Measurements from ENCODE around the gene SP140L.
"Not testable (repeated sequence)": the region's sequence is repeated elsewhere in the genome, so short reads cannot be mapped to it uniquely, and the experiment has no call there.

The SP140L gene

DNA sequence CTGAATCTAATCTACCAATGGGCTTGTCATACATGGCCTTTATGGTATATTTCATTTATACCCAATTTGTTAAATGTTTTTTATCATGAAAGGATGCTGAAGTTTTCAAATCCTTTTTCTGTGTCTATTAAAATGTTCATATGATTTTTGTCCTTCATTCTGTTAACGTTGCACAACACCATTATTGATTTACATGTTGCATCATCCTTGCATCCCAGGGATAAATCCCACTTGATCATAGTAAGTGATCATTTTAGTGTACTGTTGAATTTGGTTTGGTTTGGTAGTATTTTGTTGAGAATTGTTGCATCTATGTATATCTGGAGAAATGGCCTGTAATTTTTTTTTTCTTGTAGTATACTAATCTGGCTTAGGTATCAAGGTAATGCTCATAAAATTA, 98.4 kb downstream of the SP140L start:
- DNase-seq, result no peak

DNA sequence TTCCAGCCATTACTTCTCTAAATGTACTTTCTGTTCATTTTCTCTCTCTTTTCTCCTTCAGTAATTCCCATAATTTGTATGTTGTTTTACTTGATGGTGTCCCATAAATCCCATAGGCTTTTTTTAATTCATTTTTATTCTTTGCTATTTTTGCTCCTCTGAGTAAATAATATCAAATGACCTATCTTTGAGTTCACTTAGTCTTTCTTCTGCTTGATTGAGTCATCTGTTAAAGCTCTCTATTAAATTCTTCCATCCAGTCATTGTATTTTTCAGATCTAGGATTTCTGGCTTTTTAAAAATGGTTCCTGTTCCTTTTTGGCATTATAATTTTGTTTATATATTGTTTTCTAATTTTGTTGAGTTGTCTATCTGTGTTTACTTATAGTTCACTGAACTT, 102.5 kb downstream of the SP140L start:
- DNase-seq, result no peak

DNA sequence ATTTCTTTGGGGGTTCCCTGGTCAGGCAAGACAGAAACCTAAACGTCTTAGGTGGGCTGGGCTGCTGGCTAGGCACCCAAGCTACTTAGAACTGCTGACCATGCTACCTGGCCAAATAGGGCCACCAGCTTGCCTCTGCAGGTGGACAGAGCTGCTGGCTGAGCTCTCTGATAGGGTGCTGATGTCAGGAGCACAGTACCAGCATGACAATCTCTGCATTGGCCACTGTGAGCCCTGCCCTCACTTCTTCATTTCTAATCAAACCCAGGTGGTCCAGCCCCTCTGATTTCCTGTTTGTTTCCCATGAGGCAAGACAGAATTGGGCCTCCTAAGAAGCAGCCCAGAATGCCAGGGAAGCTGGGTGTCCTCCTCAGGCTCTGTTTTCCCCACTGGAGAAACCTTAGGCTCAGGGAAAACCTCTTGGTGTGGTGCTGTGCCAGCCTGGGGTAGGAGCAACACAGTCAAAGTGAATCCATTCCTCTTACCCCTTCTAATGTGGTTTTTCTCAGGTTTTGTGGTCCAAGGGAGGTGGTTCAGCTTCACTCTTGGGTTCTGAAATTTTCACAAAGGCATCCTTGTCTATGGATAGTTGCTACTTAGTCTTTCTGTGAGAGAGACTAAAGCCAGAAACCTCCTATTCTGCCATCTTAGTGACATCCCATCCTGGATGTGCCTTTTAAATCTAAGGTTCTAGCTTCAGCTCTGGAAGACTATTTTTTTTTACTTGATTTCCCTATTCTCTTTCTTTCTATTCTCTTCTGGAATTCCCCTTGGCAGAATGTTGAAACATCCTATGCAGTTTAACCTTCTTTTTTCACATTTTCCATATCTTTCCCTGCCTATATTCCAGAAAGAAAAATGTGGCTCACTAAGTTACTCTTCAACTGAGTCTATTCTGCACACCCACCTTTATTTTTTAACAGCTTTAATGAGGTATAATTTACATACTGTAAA, 104.2 kb downstream of the SP140L start:
- DNase-seq, result no peak

DNA sequence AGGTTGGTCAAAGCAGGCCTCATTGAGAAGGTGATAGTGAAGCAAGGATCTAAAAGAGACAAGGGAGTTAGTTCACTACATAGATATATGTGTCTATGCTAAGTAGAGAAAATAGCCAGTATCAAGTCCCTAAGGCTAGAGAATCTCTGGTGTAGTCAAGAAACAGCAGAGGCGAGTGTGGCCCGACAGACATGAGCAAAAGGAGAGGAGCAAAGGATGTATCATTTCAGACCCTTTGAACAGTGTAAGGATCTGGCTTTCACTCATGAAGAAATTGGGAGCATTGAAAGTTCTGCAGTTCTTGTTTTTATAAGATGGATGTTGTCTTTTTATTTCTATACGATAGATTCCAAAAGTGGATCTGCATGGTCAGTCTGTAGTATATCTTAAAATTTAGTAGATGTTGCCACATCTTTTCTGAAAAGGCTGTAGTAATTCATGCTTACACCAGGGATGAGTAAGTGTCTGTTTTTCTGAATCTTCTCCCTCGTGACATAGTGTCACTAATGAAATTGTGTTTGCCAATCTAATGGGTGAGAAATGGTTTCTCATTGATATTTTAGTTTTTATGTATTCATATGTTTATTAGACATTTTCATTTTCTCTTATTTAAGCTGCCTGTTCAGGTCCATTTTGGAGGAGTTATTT, 107.8 kb downstream of the SP140L start:
- no peak for DNase-seq

DNA sequence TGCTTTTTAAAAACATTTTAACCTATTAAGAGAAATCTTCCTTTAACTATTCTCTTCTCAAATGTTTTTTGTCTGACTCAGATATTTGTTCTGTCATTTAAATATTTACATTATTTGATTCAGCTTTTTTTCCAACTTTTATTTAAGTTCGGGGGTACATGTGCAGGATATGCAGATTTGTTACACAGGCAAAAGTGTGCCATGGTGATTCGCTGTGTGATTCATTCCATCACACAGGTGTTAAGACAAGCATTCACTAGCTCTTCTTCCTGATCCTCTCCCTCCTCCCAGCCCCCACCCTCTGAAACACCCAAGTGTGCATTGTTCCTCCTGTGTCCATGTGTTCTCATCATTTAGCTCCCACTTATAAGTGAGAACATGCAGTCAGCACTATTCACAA, 108.4 kb downstream of the SP140L start:
- no peak for DNase-seq

DNA sequence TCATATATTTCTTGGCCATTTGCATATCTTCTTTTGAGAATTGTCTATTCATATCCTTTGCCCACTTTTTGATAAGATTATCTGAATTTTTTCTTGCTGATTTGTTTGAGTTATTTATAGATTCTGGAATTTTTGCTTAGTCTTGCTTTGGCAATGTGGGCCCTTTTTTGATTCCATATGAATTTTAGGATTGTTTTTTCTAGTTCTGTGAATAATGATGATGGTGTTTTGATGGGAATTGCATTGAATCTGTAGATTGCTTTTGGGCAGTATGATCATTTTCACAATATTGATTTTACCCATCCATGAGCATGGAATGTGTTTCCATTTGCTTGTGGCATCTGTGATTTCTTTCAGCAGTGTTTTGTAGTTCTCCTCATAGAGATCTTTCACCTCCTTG, 112.1 kb downstream of the SP140L start:
- DNase-seq, result not testable (repeated sequence)

DNA sequence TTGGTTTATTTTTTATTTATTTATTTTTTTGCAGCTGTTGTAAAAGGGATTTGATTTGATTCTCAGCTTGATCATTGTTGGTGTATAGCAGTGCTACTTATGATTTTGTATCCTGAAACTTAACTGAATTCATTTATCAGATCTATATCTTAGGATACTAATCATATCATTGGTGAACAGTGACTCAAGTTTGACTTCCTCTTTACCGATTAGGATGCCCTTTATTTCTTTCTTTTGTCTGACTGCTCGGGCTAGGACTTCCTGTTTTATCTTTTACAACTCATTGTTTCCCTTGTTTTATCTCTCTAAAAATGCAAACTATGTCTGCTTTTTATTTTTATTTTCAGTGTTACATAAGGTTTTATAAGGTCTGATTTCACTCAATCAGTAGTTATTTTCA, 112.6 kb downstream of the SP140L start:
- DNase-seq, result no peak

DNA sequence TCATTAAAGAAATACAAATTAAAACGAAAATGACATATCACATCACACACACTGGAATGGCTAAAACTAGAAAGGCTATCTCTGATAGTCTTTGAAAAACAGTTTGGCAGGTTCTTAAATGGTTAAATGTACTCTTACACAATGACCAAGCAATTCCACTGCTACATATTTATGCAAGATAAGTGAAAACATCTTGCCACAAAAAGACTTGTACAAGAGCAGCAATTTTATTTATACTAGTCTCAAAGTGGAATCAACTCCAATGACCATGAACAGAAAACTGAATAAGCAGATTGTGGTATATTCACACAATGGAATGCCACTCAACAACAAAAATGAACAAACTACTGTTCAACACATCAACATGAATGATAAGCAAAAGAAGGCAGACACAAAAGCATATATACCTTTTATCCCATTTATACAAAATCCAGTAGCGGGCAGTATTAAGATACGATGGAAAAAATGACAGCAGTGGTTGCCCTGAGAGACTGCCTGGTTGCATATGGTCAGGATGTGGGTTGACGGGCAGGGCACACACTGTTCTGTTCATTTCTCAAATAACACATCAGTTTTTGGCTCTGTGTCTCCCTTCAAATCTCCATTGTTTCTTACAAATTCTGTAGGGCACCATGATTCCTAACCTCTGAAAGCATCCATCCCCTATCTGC, 114.4 kb downstream of the SP140L start:
- peak; percentile 45 for DNase-seq

DNA sequence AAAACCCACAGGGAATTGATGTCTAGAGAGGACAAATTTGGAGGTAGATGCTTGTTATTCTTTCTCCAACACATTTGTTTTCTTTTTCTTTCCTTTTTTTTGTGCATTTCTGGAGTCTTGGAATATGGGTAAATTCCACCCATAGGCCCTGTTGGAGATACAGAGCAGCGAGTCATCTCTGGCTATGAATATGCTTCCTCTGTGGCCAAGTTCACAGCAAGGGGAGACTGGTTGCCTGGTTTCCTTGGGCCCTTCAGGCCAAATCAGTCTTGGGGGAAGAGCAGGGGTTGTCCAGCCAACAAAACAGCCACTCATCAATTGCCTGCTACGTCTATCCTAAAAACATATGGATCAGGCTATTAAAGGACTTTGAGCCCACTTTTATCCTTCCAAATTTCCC, 116.5 kb downstream of the SP140L start:
- DNase-seq, result no peak

DNA sequence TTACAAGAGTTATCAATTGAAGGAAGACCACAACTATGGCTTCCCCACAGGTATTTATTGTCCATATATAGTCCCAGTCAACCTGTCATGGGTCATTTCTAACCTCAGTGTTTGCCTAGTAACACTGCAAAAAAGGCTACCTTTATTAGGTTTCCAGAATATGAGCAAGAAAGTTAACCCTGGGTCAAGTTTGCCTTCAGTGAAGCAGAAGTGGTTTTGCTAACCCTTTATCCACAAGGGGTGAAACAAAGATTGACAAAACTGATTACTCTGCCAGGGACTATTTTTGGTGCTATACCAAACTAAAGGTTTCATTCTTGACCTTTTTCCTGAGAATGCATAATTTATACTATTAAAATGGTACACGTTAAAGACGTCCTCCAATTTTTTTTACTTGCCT, 117.8 kb downstream of the SP140L start:
- no peak for DNase-seq

DNA sequence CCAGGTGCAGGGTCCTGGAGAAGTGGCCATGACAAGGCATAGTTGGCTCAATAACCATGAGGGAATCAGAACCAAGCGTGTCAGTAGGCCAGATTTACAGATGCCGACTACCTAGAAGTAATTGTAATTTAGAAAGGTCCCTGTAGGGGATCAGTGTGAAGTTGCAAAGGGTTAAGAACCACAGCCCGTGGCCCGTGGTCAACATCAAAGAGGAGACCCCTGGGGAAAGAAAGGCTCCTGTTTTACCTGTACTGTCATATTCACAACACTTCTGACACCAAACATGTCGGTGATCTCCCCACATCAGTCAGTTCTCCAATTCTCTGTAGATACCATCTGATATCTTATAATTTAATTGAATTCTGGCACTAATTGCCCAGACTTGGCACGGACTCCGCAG, 120.0 kb downstream of the SP140L start:
- no peak for DNase-seq

DNA sequence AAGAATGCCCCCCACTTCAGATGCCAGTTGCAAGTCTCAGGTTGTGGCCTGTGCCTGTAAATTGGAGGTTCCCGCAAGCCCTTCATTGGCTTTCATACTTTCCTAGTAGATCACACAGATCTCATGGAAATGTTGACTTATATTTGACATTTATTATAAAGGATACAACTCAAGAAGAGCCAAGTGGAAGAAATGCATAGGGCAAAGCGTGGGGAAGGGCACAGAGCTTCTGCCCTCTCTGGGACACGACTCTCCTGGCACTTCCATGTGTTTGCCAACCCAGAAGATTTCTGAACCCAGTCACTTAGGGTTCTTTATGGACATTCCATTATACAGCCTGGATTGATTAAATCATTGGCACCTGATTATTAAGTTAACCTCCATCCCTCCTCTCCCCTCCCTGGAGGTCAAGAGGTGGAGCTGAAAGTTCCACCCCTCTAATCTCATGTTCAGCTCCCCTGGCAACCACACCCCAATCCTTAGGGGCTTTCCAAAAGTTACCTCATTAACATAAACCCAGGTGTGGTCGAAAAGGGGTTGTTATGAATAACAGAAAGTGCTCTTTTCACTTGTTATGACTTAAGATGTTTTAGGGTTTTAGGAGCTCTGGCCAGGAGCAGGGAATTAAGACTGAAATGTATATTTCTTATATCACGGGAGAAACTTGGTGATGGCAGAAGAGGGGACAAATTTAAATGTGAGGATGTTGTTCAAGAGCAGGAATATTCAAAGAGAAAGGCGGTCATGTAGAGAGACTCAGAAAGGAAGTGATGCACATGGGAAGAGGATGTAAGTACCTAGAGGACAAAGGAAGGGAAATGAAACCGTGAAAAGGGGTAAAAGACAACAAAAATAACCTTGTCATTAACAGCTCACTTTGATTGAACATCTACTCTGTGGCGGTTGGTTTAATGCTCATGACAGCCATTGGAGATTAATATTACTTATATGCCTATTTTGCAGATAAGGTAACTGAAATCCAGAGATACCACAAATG, 120.8 kb downstream of the SP140L start:
- no peak for DNase-seq

DNA sequence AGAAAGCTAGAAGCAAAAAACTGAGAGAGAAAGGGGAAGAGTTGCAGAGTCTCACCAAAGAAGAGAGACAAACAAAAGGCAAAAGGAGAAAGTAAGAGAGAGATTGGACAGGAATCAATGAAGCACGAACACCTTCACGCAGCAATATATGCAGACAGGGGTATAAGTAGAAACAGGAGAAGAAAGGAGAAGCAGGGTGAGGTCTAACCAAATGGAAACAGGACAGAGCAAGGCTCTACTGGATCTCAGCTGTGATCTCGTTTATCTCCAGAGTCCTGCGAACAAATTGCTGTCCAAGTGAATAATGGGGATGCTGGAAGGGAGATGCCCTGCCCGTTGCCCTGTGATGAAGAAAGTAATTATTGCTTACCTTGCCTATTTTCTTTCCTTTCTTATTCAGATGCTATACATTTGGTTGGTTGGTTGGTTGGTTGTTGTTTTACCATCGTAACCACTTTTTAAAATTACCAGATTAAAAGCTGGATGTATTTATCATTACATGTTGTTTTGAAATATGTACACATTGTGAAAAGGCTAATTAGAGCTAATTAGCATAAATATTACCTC, 123.0 kb downstream of the SP140L start:
- DNase-seq, result no peak

DNA sequence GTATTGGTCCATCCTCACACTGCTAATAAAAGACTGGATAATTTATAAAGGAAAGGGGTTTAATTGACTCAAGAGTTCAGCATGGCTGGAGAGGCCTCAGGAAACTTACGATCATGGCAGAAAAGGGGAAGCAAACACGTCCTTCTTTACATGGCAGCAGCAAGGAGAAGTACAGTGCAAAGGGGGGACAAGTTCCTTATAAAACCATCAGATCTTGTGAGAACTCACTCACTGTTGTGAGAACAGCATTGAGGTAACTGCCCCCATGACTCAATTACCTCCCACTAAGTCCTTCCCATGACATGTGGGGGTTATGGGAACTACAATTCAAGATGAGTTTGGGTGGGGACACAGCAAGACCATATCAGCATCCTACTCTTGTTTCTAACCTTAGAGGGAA, 126.0 kb downstream of the SP140L start:
- no peak for DNase-seq
